Measurements from ENCODE around the gene CEP72. TPM values are rescaled to one million over a fixed set of nuclear protein-coding genes. Genes with fewer than 3 reads are reported as not detected.

The CEP72 gene
- total and polyA plus RNA-seq, 2 of the 13 experiments (the other 11 are each of a cell fraction or from before 2014, with no cell fraction given): 3.4 to 9.4 TPM

- ATAC-seq: no peak
- no TSS peak for BruUV-seq (replicated peaks)
- Histone ChIP-seq H3K9ac (ENCODE audit: insufficient read depth, low read depth, low read length) (no peak overlapping the region), H3K27ac (ENCODE audit: extremely low read length, insufficient read depth, low read length) (no peak overlapping the region), H3K79me2 (ENCODE audit: insufficient read depth, low read length) (no peaks in the 10 kb centered on the region), H3K4me2 (ENCODE audit: low read depth, low read length) (no peak overlapping the region), H3K27me3 (ENCODE audit: control insufficient read depth in 1 of 2, insufficient read depth in 2 of 2, low read length in 2 of 2) (peaks cover 3 to 28% of the 10 kb centered on the region in 2 experiments), H2AFZ (ENCODE audit: low read length) (no peak overlapping the region), H4K20me1 (ENCODE audit: insufficient read depth, low read length) (no peaks in the 10 kb centered on the region), H3K36me3 (replicated peaks in 1 of 2; ENCODE audit: control insufficient read depth in 1 of 2, insufficient read depth in 2 of 2, low read length in 2 of 2) (no peaks in the 10 kb centered on the region), H3K4me3 (replicated peaks in 1 of 3; ENCODE audit: insufficient read depth in 1 of 3, low read depth in 2 of 3, low read length in 3 of 3) (no peak overlapping the region), H3K4me1 (ENCODE audit: insufficient read depth, low read length) (peaks cover 10% of the 10 kb centered on the region; the same call in 1 of the 2 replicates), H3K9me3 (ENCODE audit: low read length) (no peaks in the 10 kb centered on the region)
- DNase-seq (ENCODE audit: low spot score): no peak
- intact Hi-C loops (cut with micrococcal nuclease; ENCODE audit: unreplicated experiment): no loop called here
- no peak for FAIRE-seq
- in situ Hi-C loops (cut with HindIII; ENCODE audit: extremely low pct_ligation_motif_present, low pct_unique_long_range_greater_than_20kb): no loop called here
- 41% methylated on average over 9 of the region's 9 CpGs for WGBS (ENCODE audit: low lambda C conversion rate)
- POLR2A ChIA-PET: no interaction called here
- TF ChIP-seq TARDBP (CRISPR knock-in tag; IDR thresholded peaks at IDR 0.05): no peak
- no peak for TF ChIP-seq ZNF468 (CRISPR knock-in tag; IDR thresholded peaks at IDR 0.05)
- TF ChIP-seq ZBTB39 (CRISPR knock-in tag; IDR thresholded peaks at IDR 0.05): no peak
- no peak for TF ChIP-seq RERE (CRISPR knock-in tag; IDR thresholded peaks at IDR 0.05; ENCODE audit: low read depth)
- TF ChIP-seq BORCS8-MEF2B (CRISPR knock-in tag; IDR thresholded peaks at IDR 0.05): no peak
- no peak for TF ChIP-seq SMAD3 (CRISPR knock-in tag; IDR thresholded peaks at IDR 0.05)
- no peak for TF ChIP-seq ZGPAT (CRISPR knock-in tag; IDR thresholded peaks at IDR 0.05)
- TF ChIP-seq AGO2 (optimal IDR thresholded peaks at IDR 0.05; ENCODE audit: low read depth, low read length): no peak
- no peak for TF ChIP-seq ZNF777 (CRISPR knock-in tag; IDR thresholded peaks at IDR 0.05)
- no peak for TF ChIP-seq ZFP62 (CRISPR knock-in tag; IDR thresholded peaks at IDR 0.05)
- no peak for TF ChIP-seq ZNF629 (CRISPR knock-in tag; conservative IDR thresholded peaks at IDR 0.05)
- no peak for TF ChIP-seq ZNF275 (CRISPR knock-in tag; IDR thresholded peaks at IDR 0.05; ENCODE audit: borderline replicate concordance)
- TF ChIP-seq ZNF256 (CRISPR knock-in tag; conservative IDR thresholded peaks at IDR 0.05): no peak
- no peak for TF ChIP-seq XBP1 (CRISPR knock-in tag; IDR thresholded peaks at IDR 0.05)
- CTCF ChIA-PET (ENCODE audit: low intra/inter-chr PET ratio, low total read pairs): no interaction called here
Measured at GRCh38 chr5:585556-585955, 26.6 kb upstream of the CEP72 start.

Measured in HepG2 (cell line).